Measurements from ENCODE around the gene BTBD9. TPM values are rescaled to one million over a fixed set of nuclear protein-coding genes. Genes with fewer than 3 reads are reported as not detected.

BTBD9 gene
- total RNA-seq, 5 donors from 2014 or later (not counting 1 experiment from before 2014, with no cell fraction given), result 29.3 to 67.7 (median 38.1) TPM

DNA sequence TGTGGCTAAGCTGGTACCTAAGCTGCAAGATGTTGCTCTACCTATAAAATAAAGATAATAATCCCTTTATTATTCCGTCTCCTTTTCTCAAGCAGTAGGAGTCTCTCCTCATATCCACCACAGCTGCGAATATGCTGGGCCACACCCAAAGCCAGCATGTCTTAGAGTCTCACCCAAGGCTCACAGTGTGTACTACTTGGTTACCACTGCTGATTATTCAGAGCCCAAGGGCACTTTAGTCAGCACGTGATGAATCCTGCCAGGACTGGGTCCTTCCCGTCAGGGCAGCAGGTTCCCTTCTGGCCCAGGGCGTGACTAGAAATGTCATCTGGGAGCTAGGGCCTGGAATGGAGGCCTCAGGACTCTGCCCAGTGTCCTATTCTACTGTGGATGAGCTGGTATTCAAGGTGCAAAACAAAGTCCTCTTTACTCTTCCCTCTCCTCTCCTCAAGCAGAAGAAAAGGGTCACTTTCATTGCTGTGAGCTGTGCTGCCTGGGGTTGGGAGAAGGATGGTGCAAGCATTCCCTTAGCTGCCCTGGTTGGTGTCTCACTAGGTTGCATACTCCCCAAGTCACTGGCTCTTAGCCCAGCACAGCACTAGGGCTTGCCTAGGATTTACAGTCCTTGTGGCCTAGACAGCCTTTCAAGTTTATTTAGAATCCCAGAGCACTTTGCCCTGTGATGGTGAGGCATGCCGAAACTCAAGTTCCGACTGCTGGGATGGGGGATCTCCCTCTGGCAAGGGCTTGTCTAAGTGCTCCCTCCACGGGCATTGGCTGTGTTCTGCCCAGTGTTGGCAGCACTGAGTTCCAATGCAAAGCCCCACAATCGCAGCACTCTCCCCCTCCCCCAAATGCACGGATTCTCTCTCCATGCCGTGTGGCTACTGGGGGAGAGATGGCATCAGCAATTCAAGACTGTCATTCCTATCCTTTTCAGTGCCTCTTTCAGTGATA is 320.2 kb downstream of the BTBD9 start:
- Mint-ChIP-seq H3K4me3 (no peak overlapping the region), H3K27ac (no peak overlapping the region), H3K4me1 (peaks cover 0 to 2% (median 0%) of the 10 kb centered on the region in 3 donors), H3K27me3 (no peaks in the 10 kb centered on the region), H3K36me3 (peaks cover 47% of the 10 kb centered on the region), H3K9me3 (peaks cover 0 to 4% (median 0%) of the 10 kb centered on the region in 3 donors)
- Histone ChIP-seq H3K36me3 (ENCODE audit: control insufficient read depth in 2 of 2, extremely low read depth in 1 of 2, insufficient read depth in 1 of 2, low read length in 1 of 2) (no peaks in the 10 kb centered on the region), H3K27me3 (replicated peaks in 1 of 2; ENCODE audit: control insufficient read depth in 2 of 2, extremely low read depth in 1 of 2, insufficient read depth in 2 of 2, low read length in 1 of 2) (no peaks in the 10 kb centered on the region), H3K9me3 (no peaks in the 10 kb centered on the region), H3K27ac (ENCODE audit: low read length) (no peak overlapping the region), H3K4me1 (ENCODE audit: control insufficient read depth in 1 of 2, extremely low read depth in 1 of 2, insufficient read depth in 2 of 2, low read length in 2 of 2) (no peaks in the 10 kb centered on the region), H3K4me3 (ENCODE audit: control insufficient read depth in 1 of 2, extremely low read depth in 1 of 2, low read length in 1 of 2) (no peak overlapping the region)
- ATAC-seq (replicated peaks in 1 of 4), result no peak
- POLR2A ChIA-PET, result no interaction called here
- CTCF ChIA-PET, result no interaction called here
- 92% methylated on average over 4 of the region's 11 CpGs for WGBS (ENCODE audit: insufficient coverage)
- DNase-seq, result no peak

DNA sequence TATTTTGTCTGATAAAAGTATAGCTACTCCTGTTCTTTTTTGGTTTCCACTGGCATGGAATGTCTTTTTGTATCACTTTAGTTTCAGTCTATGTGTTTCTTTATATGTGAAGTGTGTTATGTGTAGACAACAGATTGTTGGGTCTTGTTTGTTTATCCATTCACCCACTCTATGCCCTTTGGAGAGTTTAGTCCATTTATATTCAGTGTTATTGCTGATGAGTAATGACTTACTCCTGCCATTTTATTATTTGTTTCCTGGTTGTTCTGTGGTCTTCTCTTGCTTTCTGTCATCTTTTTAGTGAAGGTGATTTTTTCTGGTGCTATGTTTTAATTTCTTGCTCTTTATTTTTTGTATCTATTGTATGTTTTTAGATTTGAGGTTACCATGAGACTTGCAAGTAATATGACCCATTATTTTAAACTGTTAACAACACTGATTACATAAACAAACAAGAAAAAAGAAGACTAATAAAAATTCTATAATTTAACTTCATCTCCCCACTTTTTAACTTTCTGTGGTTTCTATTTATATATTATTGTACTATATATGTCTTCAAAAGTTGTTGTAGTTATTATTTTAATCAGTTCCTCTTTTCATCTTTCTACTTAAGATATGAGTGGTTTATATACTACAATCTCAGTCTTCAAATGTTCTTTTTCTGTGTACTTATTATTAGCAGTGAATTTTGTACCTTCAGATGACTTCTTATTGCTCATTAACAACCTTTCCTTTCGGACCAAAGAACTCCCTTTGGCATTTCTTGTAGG is 323.4 kb downstream of the BTBD9 start:
- ATAC-seq (replicated peaks in 1 of 4) (no peak), DNase-seq (no peak)
- Mint-ChIP-seq H3K4me1 (peaks cover 0 to 2% (median 0%) of the 10 kb centered on the region in 3 donors), H3K9me3 (peaks cover 0 to 4% (median 0%) of the 10 kb centered on the region in 3 donors), H3K4me3 (no peak overlapping the region), H3K27ac (no peak overlapping the region), H3K36me3 (peaks cover 32% of the 10 kb centered on the region), H3K27me3 (no peaks in the 10 kb centered on the region)
- no peaks in the 10 kb centered on the region for H3K27me3 ChIP-seq (replicated peaks in 1 of 2; ENCODE audit: control insufficient read depth in 2 of 2, extremely low read depth in 1 of 2, insufficient read depth in 2 of 2, low read length in 1 of 2)
- H3K36me3 ChIP-seq (ENCODE audit: control insufficient read depth in 2 of 2, extremely low read depth in 1 of 2, insufficient read depth in 1 of 2, low read length in 1 of 2), result no peaks in the 10 kb centered on the region
- POLR2A ChIA-PET, result no interaction called here
- WGBS (ENCODE audit: insufficient coverage), result no CpG with 5 or more reads among the region's 1 CpG
- CTCF ChIA-PET, result no interaction called here
- no peak overlapping the region for H3K27ac ChIP-seq (ENCODE audit: low read length)
- H3K4me1 ChIP-seq (ENCODE audit: control insufficient read depth in 1 of 2, extremely low read depth in 1 of 2, insufficient read depth in 2 of 2, low read length in 2 of 2), result no peaks in the 10 kb centered on the region
- H3K9me3 ChIP-seq, result no peaks in the 10 kb centered on the region
- no peak overlapping the region for H3K4me3 ChIP-seq (ENCODE audit: control insufficient read depth in 1 of 2, extremely low read depth in 1 of 2, low read length in 1 of 2)

DNA sequence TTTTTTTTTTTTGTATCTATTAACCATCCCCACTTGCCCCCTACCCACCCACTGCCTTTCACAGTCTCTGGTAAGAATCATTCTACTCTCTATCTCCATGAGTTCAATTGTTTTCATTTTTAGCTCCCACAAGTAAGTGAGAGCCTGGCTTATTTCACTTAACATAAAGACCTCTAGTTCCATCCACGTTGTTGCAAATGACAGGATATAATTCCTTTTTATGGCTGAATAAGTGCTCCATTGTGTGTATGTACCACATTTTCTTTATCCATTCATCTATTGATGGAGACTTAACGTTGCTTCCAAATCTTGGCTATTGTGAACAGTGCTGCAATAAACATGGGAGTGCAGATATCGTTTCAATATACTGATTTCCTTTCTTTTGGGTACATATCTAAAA is 328.5 kb downstream of the BTBD9 start:
- Histone ChIP-seq H3K36me3 (ENCODE audit: control insufficient read depth in 2 of 2, extremely low read depth in 1 of 2, insufficient read depth in 1 of 2, low read length in 1 of 2) (no peaks in the 10 kb centered on the region), H3K4me1 (ENCODE audit: control insufficient read depth in 1 of 2, extremely low read depth in 1 of 2, insufficient read depth in 2 of 2, low read length in 2 of 2) (peaks cover 0 to 3% of the 10 kb centered on the region in 2 experiments), H3K4me3 (ENCODE audit: control insufficient read depth in 1 of 2, extremely low read depth in 1 of 2, low read length in 1 of 2) (no peak overlapping the region), H3K9me3 (no peaks in the 10 kb centered on the region), H3K27ac (ENCODE audit: low read length) (no peak overlapping the region), H3K27me3 (replicated peaks in 1 of 2; ENCODE audit: control insufficient read depth in 2 of 2, extremely low read depth in 1 of 2, insufficient read depth in 2 of 2, low read length in 1 of 2) (no peaks in the 10 kb centered on the region)
- DNase-seq, result no peak
- no CpG with 5 or more reads among the region's 3 CpGs for WGBS (ENCODE audit: insufficient coverage)
- no peak overlapping the region for H3K4me3 Mint-ChIP-seq
- no peak for ATAC-seq (replicated peaks in 1 of 4)
- peaks cover 0 to 4% (median 0%) of the 10 kb centered on the region in 3 donors for H3K9me3 Mint-ChIP-seq
- H3K4me1 Mint-ChIP-seq, result peaks cover 0 to 13% (median 7%) of the 10 kb centered on the region in 3 donors
- peaks cover 15% of the 10 kb centered on the region for H3K36me3 Mint-ChIP-seq
- H3K27me3 Mint-ChIP-seq, result no peaks in the 10 kb centered on the region
- H3K27ac Mint-ChIP-seq, result no peak overlapping the region
- ChIA-PET CTCF (no interaction called here), POLR2A (no interaction called here)

DNA sequence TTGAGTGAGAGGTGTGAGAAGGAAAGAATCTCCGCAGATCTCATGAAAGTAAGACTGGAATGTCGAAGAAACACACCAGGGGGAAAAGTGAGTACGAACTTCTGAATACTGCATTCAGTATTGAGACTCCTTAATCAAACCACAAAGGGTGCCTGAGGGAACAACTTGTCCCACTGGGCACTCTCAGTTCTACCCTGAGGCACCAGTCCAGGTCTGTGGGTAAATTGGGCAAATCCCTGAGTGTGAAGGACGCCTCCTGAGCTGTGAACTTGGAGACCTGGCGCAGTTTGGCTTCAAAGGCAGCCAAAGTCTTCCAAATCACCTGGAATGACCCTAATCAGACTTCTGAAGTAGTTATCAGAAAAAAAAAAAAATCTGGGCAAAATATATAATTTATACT is 329.7 kb downstream of the BTBD9 start:
- DNase-seq (no peak), ATAC-seq (replicated peaks in 1 of 4) (no peak)
- Histone ChIP-seq H3K36me3 (ENCODE audit: control insufficient read depth in 2 of 2, extremely low read depth in 1 of 2, insufficient read depth in 1 of 2, low read length in 1 of 2) (no peaks in the 10 kb centered on the region), H3K27me3 (replicated peaks in 1 of 2; ENCODE audit: control insufficient read depth in 2 of 2, extremely low read depth in 1 of 2, insufficient read depth in 2 of 2, low read length in 1 of 2) (no peaks in the 10 kb centered on the region), H3K27ac (ENCODE audit: low read length) (no peak overlapping the region), H3K4me1 (ENCODE audit: control insufficient read depth in 1 of 2, extremely low read depth in 1 of 2, insufficient read depth in 2 of 2, low read length in 2 of 2) (peaks cover 0 to 3% of the 10 kb centered on the region in 2 experiments), H3K4me3 (ENCODE audit: control insufficient read depth in 1 of 2, extremely low read depth in 1 of 2, low read length in 1 of 2) (no peak overlapping the region), H3K9me3 (no peaks in the 10 kb centered on the region)
- no peaks in the 10 kb centered on the region for H3K27me3 Mint-ChIP-seq
- H3K36me3 Mint-ChIP-seq, result peaks cover 12% of the 10 kb centered on the region
- WGBS (ENCODE audit: insufficient coverage), result no CpG with 5 or more reads among the region's 5 CpGs
- CTCF ChIA-PET, result interaction anchor here in 1 of 2 donors (0.6 kb wide), 1 partner anchor 209 kb away, joined by 4 read pairs; no protein-coding TSS in a partner anchor
- POLR2A ChIA-PET, result no interaction called here
- H3K4me1 Mint-ChIP-seq, result peaks cover 0 to 13% (median 7%) of the 10 kb centered on the region in 3 donors
- no peak overlapping the region for H3K27ac Mint-ChIP-seq
- no peak overlapping the region for H3K4me3 Mint-ChIP-seq
- H3K9me3 Mint-ChIP-seq, result peaks cover 0 to 2% (median 0%) of the 10 kb centered on the region in 3 donors

DNA sequence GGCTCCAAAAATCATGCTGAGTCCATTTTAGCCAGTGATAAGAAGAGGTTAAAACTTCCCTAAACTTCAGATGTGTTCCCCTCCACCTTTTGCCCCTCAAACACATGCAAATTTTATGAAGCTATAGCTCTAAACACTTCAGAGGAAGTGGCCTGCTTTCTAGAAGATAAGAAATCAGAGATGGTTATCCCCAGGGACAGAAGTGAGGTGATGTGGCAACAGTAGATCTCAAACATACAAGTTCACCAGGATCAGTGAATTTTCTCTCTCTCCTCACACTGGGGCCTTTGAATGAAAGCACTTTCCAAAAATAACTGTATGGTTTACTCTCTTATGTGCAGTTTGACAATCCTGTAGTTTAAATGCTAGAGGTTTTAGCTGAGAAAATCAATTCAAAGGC is 332.0 kb downstream of the BTBD9 start:
- ChIA-PET CTCF (no interaction called here), POLR2A (interaction anchor here in 1 of 2 donors (0.6 to 0.7 kb wide), 2 partner anchors 113 to 569 kb away, joined by 3 read pairs; no protein-coding TSS in a partner anchor)
- Histone ChIP-seq H3K4me3 (ENCODE audit: control insufficient read depth in 1 of 2, extremely low read depth in 1 of 2, low read length in 1 of 2) (no peak overlapping the region), H3K36me3 (ENCODE audit: control insufficient read depth in 2 of 2, extremely low read depth in 1 of 2, insufficient read depth in 1 of 2, low read length in 1 of 2) (no peaks in the 10 kb centered on the region), H3K27me3 (replicated peaks in 1 of 2; ENCODE audit: control insufficient read depth in 2 of 2, extremely low read depth in 1 of 2, insufficient read depth in 2 of 2, low read length in 1 of 2) (no peaks in the 10 kb centered on the region), H3K27ac (ENCODE audit: low read length) (no peak overlapping the region), H3K4me1 (ENCODE audit: control insufficient read depth in 1 of 2, extremely low read depth in 1 of 2, insufficient read depth in 2 of 2, low read length in 2 of 2) (peaks cover 0 to 3% of the 10 kb centered on the region in 2 experiments), H3K9me3 (no peaks in the 10 kb centered on the region)
- Mint-ChIP-seq H3K4me3 (no peak overlapping the region), H3K27me3 (no peaks in the 10 kb centered on the region), H3K4me1 (peaks cover 0 to 13% (median 7%) of the 10 kb centered on the region in 3 donors), H3K27ac (no peak overlapping the region), H3K36me3 (peaks cover 11% of the 10 kb centered on the region), H3K9me3 (no peaks in the 10 kb centered on the region)
- no peak for ATAC-seq (replicated peaks in 1 of 4)
- DNase-seq, result no peak

DNA sequence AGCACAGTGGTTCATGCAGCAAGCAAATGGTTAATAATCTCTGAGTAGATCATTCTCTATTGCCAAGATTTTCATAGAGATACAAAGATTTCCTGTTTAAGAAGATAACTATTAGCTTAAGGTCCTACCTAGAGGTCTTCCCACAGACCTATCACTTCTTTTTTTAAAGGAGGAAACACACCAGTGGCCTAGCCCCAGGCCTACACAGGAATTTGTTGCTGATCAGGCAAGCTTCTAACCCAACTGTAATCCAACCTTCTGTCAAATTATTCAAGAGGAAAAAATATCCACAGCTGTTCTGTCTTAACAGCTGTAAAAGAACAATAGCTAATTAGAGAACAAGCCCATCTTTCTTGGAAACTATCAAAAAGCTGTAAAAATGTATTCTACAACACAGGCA is 332.8 kb downstream of the BTBD9 start:
- H3K27me3 Mint-ChIP-seq, result no peaks in the 10 kb centered on the region
- peaks cover 16% of the 10 kb centered on the region for H3K36me3 Mint-ChIP-seq
- CTCF ChIA-PET, result no interaction called here
- ATAC-seq (replicated peaks in 1 of 4), result no peak
- DNase-seq, result no peak
- Histone ChIP-seq H3K27ac (ENCODE audit: low read length) (no peak overlapping the region), H3K27me3 (replicated peaks in 1 of 2; ENCODE audit: control insufficient read depth in 2 of 2, extremely low read depth in 1 of 2, insufficient read depth in 2 of 2, low read length in 1 of 2) (no peaks in the 10 kb centered on the region), H3K9me3 (no peaks in the 10 kb centered on the region), H3K4me3 (ENCODE audit: control insufficient read depth in 1 of 2, extremely low read depth in 1 of 2, low read length in 1 of 2) (no peak overlapping the region), H3K4me1 (ENCODE audit: control insufficient read depth in 1 of 2, extremely low read depth in 1 of 2, insufficient read depth in 2 of 2, low read length in 2 of 2) (peaks cover 0 to 3% of the 10 kb centered on the region in 2 experiments), H3K36me3 (ENCODE audit: control insufficient read depth in 2 of 2, extremely low read depth in 1 of 2, insufficient read depth in 1 of 2, low read length in 1 of 2) (no peaks in the 10 kb centered on the region)
- H3K4me3 Mint-ChIP-seq, result no peak overlapping the region
- H3K27ac Mint-ChIP-seq, result no peak overlapping the region
- peaks cover 0 to 4% (median 0%) of the 10 kb centered on the region in 3 donors for H3K9me3 Mint-ChIP-seq
- peaks cover 0 to 13% (median 7%) of the 10 kb centered on the region in 3 donors for H3K4me1 Mint-ChIP-seq
- POLR2A ChIA-PET, result interaction anchor here in 1 of 2 donors (0.7 kb wide), 1 partner anchor 112 kb away, joined by 3 read pairs; no protein-coding TSS in a partner anchor

All from T-cell (primary cell).